Activated T-helper 1 cell treated with anti-CD3 and anti-CD28 coated beads, Interleukin-12 subunit alpha, Interleukin-12 subunit beta, Interleukin-2, Interleukin-4 antibody, amounts not matched to agents 30 ng/mL and 10 ng/mL and 1 ng/mL, durations not matched to agents 14 hours and 24 hours and 36 hours (primary cell): ENCODE data around the gene IFNG-AS1. TPM values are rescaled to one million over a fixed set of nuclear protein-coding genes. Genes with fewer than 3 reads are reported as not detected.

Experiments used
- DNase-seq: peaks from one replicate; pipeline ENCODE4 v3.0.0; 2021; ENCODE audit warnings: low spot score
- H3K27ac Mint-ChIP-seq: one replicate; pipeline ENCODE4 v1.8.0; 2021; ENCODE audit warnings: mild to moderate bottlenecking, mixed read lengths
- H3K27me3 Mint-ChIP-seq: one replicate; pipeline ENCODE4 v1.8.0; 2022; ENCODE audit warnings: mild to moderate bottlenecking, moderate library complexity, mixed read lengths; ENCODE audit not compliant: insufficient read depth
- H3K36me3 Mint-ChIP-seq: one replicate; pipeline ENCODE4 v1.8.0; 2021; ENCODE audit warnings: low read depth, mixed read lengths
- H3K4me1 Mint-ChIP-seq: one replicate; pipeline ENCODE4 v1.8.0; 2021; ENCODE audit warnings: low read depth, mixed read lengths
- H3K4me3 Mint-ChIP-seq: one replicate; pipeline ENCODE4 v1.8.0; 2021; ENCODE audit warnings: mild to moderate bottlenecking, moderate library complexity, mixed read lengths
- H3K9me3 Mint-ChIP-seq: one replicate; pipeline ENCODE4 v1.8.0; 2021; ENCODE audit warnings: mixed read lengths
- intact Hi-C: fragments of 100-400 bp; cut with micrococcal nuclease; formaldehyde crosslinking; loops from one replicate; pipeline ENCODE4 v1.15.1; 2024
- total RNA-seq: library from RNA; stranded (reverse); gene quantifications from 2 replicates; pipeline ENCODE4 v1.2.3, GENCODE V29; 2022

IFNG-AS1 gene
- total RNA-seq, 1 donor from 2014 or later = 0.41 TPM

DNA sequence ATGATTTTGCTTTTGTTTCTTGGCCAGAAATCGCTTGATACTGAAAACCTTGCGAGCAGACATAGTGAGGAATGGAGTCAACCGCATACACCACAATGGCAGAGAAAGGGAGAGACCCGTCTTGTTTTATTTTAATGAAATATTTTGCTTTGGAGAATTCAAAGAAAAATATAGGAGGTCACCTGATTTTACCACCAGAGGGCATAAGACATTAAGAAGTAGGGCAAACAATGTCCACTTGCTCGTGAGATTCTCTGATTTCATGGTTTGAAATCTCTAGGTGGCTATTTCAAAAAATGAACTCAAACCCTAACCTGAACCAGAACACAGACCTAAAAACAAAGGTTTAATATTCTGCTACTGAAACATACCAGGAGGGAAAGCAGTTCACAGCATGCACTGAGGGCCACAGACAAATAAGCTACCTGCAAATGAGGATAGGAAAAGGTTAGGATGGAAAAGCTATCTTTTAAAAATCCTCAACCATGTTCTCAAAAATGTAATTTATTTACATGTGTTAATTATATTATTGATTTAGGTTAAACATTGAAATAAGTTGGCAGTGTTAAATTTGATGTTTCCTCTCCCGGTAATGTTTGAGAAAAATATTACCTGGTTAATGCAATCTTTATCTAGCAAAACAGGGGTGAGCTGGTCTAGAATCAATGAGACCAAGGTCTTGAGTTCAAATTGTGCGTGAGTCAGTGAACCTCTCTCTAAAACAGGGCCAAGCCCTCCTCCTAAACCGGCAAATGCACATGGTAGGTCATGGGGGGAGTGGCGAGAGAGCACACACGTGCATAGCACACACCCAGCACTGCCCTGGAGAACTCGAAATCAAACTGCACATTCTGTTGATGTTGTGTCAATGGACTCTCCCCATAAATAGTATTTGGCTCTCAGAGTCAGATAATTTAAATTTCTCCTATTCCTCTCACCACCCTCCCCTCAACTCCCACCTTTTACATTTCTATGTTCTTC is 12.5 kb downstream of the IFNG-AS1 start:
- Mint-ChIP-seq H3K27me3 (no peaks in the 10 kb centered on the region), H3K4me3 (no peak overlapping the region), H3K36me3 (peaks cover 20% of the 10 kb centered on the region), H3K27ac (no peak overlapping the region), H3K4me1 (peaks cover 35% of the 10 kb centered on the region), H3K9me3 (no peaks in the 10 kb centered on the region)
- DNase-seq = no peak
- intact Hi-C loops = loop anchor here (1.0 to 2.0 kb wide), 6 partner anchors 17 to 645 kb away; no protein-coding TSS in a partner anchor

DNA sequence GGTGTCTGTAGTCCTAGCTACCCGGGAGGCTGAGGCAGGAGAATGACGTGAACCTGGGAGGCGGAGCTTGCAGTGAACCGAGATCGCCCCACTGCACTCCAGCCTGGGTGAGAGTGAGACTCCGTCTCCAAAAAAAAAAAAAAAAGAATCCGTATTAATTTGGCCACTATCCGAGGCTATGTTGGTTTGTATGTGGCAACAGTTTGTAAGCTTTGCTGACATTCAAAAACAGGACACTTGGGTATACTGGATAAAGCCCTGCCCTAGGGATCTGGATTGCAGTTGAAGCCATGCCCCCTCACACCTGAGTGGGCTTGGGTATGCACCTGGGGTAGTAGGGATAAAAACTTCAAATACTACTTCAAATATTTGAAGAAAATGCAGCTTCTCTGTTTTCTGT is 14.5 kb downstream of the IFNG-AS1 start:
- intact Hi-C loops = no loop called here
- H3K9me3 Mint-ChIP-seq = no peaks in the 10 kb centered on the region
- peaks cover 26% of the 10 kb centered on the region for H3K36me3 Mint-ChIP-seq
- peaks cover 19% of the 10 kb centered on the region for H3K4me1 Mint-ChIP-seq
- DNase-seq = no peak
- no peak overlapping the region for H3K4me3 Mint-ChIP-seq
- no peak overlapping the region for H3K27ac Mint-ChIP-seq
- no peaks in the 10 kb centered on the region for H3K27me3 Mint-ChIP-seq

DNA sequence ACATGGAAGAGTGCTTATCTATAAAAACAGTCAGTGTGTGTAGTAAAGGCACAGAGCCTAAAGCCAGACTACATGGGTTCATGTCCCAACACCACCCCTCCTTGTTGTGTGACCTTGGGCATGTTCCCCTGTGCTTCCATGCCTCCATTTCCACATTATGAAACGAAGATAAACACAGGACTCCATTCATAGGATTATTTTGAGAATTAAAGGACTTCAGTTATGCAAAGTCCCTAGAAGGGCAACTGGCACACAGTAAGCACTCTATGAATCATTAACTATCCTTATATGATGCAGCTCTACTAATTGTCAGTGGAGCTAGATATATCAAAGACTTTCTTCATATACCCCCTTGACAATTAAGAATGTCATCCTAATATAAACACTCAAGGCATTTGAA is 17.8 kb downstream of the IFNG-AS1 start:
- peaks cover 4% of the 10 kb centered on the region for H3K9me3 Mint-ChIP-seq
- no peak for DNase-seq
- no peak overlapping the region for H3K27ac Mint-ChIP-seq
- no peaks in the 10 kb centered on the region for H3K27me3 Mint-ChIP-seq
- intact Hi-C loops = no loop called here
- H3K4me1 Mint-ChIP-seq = peaks cover 20% of the 10 kb centered on the region
- H3K36me3 Mint-ChIP-seq = peaks cover 26% of the 10 kb centered on the region
- H3K4me3 Mint-ChIP-seq = no peak overlapping the region

DNA sequence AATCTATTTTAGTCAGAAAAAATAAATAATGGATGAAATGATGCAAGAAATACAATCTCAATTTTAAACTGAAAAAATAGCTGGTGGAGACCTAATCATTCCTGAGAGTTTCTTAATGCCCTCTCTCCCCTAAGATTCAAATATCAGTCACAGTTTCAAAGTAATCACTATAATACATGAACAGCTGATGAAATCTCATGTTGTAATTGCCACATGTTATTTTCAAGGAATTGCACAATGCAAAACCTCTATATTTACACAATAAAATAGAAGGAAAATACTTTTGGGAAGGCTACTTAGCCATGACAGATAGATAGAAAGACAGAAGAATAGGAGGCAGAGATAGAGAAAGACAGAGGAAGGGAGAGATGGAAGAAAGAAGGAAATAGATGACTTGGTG is 18.2 kb downstream of the IFNG-AS1 start:
- peaks cover 24% of the 10 kb centered on the region for H3K4me1 Mint-ChIP-seq
- peaks cover 26% of the 10 kb centered on the region for H3K36me3 Mint-ChIP-seq
- no peak overlapping the region for H3K27ac Mint-ChIP-seq
- H3K9me3 Mint-ChIP-seq = peaks cover 4% of the 10 kb centered on the region
- intact Hi-C loops = no loop called here
- no peaks in the 10 kb centered on the region for H3K27me3 Mint-ChIP-seq
- no peak overlapping the region for H3K4me3 Mint-ChIP-seq
- no peak for DNase-seq

DNA sequence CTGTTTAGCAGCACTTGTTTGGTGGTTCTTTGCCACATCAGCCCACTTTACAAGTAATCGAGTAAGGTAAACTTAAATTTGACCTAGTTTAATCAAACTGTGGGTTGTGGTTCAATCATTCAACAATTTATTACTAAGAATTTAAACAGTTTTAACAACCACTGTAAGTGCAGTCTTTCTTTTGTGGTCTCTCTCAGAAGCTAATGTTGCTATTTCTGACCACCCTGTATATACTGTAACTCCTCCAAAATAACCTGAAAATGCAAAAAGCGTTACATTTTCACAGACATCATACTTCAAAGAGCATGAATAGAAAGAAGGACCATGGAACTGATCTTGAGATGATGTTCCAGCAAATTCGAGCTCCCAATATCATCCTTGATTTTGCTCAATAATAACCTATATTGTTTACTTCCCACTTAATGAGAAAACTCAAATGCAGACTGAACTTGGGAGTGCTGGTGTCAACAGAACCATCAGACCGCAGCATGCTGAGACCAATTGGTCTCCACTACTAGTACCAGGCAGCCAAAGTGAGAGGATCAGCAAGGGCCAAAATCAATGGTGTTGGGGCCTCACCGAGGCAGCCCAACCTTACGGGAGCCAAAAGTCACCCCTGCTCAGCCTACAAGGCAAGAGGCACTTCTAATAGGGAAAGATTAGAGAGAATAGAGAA is 22.1 kb downstream of the IFNG-AS1 start:
- no peak for DNase-seq
- Mint-ChIP-seq H3K36me3 (peaks cover 25% of the 10 kb centered on the region), H3K4me1 (peaks cover 29% of the 10 kb centered on the region), H3K27ac (peak overlapping the region; percentile 76), H3K27me3 (no peaks in the 10 kb centered on the region), H3K9me3 (peaks cover 4% of the 10 kb centered on the region), H3K4me3 (no peak overlapping the region)
- intact Hi-C loops = no loop called here

DNA sequence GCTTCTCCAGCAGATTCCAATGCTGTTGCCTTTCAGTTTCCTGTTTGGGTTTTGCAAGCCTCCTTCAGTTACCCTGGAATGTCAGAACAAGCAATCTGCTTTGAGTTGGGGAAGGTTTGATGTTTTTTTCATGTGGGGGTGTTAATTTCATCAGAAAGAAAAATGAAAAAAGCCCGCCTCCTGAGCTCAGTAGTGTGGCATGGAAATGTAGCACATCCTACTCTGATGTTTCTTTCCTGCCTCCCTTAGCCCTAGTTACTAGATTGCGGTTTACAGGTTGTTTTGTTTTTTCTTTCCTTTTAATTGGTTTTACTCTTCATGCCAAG is 22.6 kb downstream of the IFNG-AS1 start:
- Mint-ChIP-seq H3K9me3 (peaks cover 4% of the 10 kb centered on the region), H3K27ac (peak overlapping the region; percentile 76), H3K27me3 (no peaks in the 10 kb centered on the region), H3K4me1 (peaks cover 32% of the 10 kb centered on the region), H3K4me3 (no peak overlapping the region), H3K36me3 (peaks cover 27% of the 10 kb centered on the region)
- DNase-seq = no peak
- intact Hi-C loops = no loop called here

DNA sequence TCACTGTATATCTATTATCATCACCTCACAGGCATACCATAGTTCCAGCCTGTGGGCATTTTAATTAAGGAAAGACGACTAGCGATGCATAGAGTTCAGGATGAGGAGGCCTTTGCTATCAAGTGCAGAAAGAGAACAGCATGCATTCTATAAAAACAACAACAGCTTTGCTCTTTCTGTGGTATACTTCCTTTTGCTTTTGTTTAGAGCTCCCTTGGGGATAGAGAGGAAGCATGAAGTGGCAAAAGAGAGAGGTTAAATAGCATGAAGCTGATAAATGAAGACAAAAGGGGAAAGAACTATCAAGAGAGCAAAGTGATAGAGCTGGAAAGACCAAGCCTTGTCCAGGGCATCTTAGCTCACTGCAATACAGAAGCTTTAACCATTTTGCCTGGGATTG is 23.5 kb downstream of the IFNG-AS1 start:
- no peak for DNase-seq
- H3K4me3 Mint-ChIP-seq = no peak overlapping the region
- intact Hi-C loops = no loop called here
- H3K27me3 Mint-ChIP-seq = no peaks in the 10 kb centered on the region
- H3K4me1 Mint-ChIP-seq = peaks cover 40% of the 10 kb centered on the region
- H3K36me3 Mint-ChIP-seq = peaks cover 29% of the 10 kb centered on the region
- H3K27ac Mint-ChIP-seq = peak overlapping the region; percentile 76
- H3K9me3 Mint-ChIP-seq = peaks cover 9% of the 10 kb centered on the region

DNA sequence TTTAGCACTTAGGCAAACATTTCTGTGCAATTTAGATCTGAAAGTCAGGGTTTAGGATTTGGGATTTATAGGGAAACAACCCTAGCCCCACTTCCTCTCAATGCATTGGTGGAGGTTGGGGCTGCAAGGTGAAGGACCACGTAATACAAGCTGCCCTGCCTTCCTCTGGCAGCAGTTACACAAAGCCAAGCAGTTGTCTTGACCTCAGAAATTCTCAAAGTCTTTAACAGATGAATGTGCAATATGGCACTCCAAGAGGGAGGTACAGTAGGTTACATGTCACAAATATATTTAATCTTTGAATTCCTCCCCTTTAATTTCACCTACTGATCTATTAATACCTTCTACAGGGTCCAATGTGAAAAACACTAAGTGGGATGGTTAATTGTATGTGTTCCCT is 23.9 kb downstream of the IFNG-AS1 start:
- H3K9me3 Mint-ChIP-seq = peaks cover 9% of the 10 kb centered on the region
- H3K4me3 Mint-ChIP-seq = no peak overlapping the region
- H3K27me3 Mint-ChIP-seq = no peaks in the 10 kb centered on the region
- H3K36me3 Mint-ChIP-seq = peaks cover 31% of the 10 kb centered on the region
- peaks cover 45% of the 10 kb centered on the region for H3K4me1 Mint-ChIP-seq
- no peak for DNase-seq
- intact Hi-C loops = no loop called here
- H3K27ac Mint-ChIP-seq = no peak overlapping the region

DNA sequence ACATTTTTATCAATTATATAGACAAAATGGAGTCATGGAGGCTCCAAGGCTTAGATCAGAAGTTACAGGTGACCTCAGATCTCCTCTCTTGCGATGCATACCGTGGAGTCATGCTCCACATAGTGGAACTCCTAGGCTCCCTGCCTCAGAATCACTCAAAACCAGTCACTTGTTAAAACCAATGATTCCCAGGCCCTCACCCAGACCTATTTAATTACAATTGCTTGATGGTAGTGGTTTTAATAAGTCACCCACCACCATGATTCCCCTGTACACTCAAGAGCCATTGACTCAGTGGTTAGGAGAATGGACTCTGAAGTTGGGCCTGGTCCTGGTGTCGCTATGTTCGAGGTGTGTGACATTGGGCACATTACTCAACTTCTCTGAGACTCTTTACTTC is 26.9 kb downstream of the IFNG-AS1 start:
- H3K9me3 Mint-ChIP-seq = peaks cover 14% of the 10 kb centered on the region
- DNase-seq = no peak
- intact Hi-C loops = no loop called here
- peaks cover 29% of the 10 kb centered on the region for H3K36me3 Mint-ChIP-seq
- H3K4me1 Mint-ChIP-seq = peaks cover 53% of the 10 kb centered on the region
- H3K4me3 Mint-ChIP-seq = no peak overlapping the region
- H3K27ac Mint-ChIP-seq = no peak overlapping the region
- H3K27me3 Mint-ChIP-seq = no peaks in the 10 kb centered on the region

DNA sequence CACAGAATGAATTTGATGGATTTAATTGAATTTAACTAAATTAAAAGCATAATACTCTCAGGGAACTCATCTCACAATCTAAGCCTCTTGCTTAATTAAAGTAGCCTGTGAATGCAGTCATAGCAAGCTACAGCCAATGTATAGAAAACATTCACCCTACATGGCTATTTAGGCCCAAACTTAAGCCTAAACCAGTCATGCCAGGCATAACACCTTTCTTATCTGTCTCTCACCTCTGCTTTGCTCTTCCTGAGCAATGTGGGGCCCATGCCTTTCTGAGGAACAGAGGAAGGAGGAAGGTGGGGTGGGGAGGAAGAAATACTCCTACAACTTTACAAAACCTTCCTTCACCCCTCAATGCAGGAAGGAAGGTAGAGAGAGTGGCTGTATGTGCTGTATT is 29.1 kb downstream of the IFNG-AS1 start:
- intact Hi-C loops = loop anchor here (2.0 kb wide), 2 partner anchors 18 kb away; no protein-coding TSS in a partner anchor
- Mint-ChIP-seq H3K4me3 (peak overlapping the region; percentile 11), H3K27me3 (no peaks in the 10 kb centered on the region), H3K36me3 (peaks cover 31% of the 10 kb centered on the region), H3K9me3 (peaks cover 19% of the 10 kb centered on the region), H3K4me1 (peaks cover 38% of the 10 kb centered on the region), H3K27ac (peak overlapping the region; percentile 59)
- DNase-seq = no peak

DNA sequence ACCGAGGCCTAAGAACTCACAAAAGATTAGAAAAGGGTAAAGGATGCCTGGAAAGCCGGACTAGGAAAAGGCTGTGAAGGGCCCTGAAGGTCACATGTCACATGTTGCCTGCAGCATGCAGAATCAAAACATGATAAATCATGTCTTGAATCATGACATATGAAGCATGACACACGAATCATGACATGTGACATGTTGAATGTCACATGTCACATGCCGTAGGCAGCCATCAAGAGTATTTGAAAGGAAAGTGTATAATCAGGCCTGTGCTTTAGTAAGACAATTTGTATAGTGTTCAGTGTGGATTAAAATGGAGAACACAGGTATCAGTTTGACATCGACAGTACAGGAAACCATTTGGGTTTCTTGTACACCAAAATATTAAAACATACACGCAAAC is 30.8 kb downstream of the IFNG-AS1 start:
- Mint-ChIP-seq H3K4me1 (peaks cover 44% of the 10 kb centered on the region), H3K27me3 (no peaks in the 10 kb centered on the region), H3K4me3 (no peak overlapping the region), H3K36me3 (peaks cover 39% of the 10 kb centered on the region), H3K9me3 (peaks cover 32% of the 10 kb centered on the region), H3K27ac (no peak overlapping the region)
- intact Hi-C loops = no loop called here
- no peak for DNase-seq

DNA sequence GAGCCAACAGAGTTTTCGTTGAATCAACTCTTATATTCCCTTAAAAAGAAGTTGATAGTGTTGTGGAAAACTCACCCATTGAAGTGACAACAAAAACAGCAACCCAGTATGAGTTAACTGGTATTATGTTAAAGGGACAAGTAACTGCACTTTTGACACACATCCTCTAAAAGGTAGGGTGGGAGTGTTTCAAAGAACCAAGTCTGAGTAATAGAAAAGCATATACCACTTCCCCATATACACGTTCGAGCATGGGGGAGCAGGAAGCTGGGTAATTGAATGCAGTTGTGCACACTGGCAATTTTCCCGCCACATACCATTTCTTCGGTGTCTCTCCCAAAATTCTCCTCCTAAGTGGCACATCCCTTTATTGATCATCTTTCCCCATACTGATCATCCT is 31.5 kb downstream of the IFNG-AS1 start:
- intact Hi-C loops = no loop called here
- Mint-ChIP-seq H3K9me3 (peaks cover 32% of the 10 kb centered on the region), H3K4me3 (no peak overlapping the region)

DNA sequence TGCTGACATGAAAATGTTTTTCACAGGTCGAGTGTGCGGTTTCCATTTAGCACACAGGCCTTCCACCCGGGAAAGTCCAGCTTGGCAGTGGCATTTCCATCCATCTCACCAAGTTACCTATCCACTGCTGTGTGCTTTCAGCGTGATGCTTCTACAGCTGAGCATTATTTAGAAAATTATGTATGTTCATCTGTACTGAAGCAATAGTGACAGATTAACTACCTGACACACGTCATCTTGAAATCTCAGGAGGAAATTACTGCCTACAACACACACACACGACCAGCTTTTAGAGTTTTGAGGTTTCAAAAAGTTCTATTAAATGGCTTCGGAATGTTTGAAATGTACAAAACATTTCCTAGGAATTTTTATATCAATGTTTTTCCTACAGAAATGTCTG is 39.4 kb downstream of the IFNG-AS1 start:
- Mint-ChIP-seq H3K4me1 (peaks cover 49% of the 10 kb centered on the region), H3K27ac (no peak overlapping the region), H3K9me3 (peaks cover 23% of the 10 kb centered on the region), H3K4me3 (no peak overlapping the region), H3K27me3 (no peaks in the 10 kb centered on the region), H3K36me3 (peaks cover 35% of the 10 kb centered on the region)
- intact Hi-C loops = no loop called here
- DNase-seq = no peak

More for the DNA sequence above, 31.5 kb downstream of the IFNG-AS1 start:
- Mint-ChIP-seq H3K36me3 (peaks cover 39% of the 10 kb centered on the region), H3K4me1 (peaks cover 44% of the 10 kb centered on the region), H3K27ac (no peak overlapping the region), H3K27me3 (no peaks in the 10 kb centered on the region)
- no peak for DNase-seq
